HG03064 (cell line): Measurements from ENCODE around the gene PLEKHJ1.

Experiments
- ATAC-seq: cut with Tn5 transposase; IDR thresholded peaks from one replicate; pipeline ENCODE4 v1.9.1; 2021; ENCODE audit warnings: low read depth; ENCODE audit not compliant: unreplicated experiment

PLEKHJ1 gene

DNA sequence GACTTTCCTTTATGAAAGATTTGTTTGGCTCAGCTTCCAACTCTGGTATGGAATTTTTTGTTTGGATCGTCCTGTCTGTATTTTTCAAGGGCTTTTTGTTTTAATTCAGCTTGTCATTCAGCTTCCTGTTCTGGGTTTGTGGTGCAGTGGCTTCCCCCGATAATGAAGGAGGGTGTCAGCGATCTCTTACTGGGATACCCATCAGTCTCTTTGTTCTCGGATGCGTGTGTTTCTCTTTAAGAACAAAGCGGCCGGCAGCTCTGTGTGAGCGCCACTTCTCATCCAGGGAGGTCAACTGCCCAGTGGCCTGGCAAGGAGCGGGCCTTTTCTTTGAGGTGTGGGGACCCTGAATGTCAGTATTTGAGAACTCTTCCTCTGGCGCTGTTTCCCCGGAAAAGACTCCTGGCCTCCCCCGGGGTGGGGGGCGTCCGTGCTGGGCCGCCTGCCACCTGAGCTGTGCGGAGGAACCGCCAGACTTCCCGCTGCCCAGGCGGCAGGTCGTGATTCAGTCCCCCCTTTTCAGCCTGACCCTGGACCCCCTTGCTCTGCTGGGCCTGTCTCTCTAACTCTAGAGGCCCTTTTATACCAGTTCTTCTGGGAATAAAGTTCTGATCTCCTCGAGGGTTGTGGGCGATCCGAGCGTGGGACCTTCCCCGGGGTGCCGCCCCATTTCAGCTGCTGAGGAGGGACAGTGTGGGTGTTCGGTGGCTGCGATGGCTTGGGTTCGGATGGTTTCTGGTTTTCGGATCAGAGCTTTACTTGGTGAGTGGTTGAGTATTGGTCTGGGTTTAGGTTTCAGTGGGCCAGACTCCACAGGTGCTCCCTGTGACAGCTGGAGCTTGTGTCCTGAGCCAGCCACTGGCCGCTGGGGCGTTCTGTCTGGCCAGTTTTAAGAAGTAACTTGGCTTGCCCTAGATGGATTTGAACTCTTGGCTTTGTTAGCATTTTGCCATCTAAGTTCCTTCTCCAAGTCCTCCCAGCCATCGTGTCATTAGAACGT is 3.9 kb upstream of the PLEKHJ1 start:
- no peak for ATAC-seq

DNA sequence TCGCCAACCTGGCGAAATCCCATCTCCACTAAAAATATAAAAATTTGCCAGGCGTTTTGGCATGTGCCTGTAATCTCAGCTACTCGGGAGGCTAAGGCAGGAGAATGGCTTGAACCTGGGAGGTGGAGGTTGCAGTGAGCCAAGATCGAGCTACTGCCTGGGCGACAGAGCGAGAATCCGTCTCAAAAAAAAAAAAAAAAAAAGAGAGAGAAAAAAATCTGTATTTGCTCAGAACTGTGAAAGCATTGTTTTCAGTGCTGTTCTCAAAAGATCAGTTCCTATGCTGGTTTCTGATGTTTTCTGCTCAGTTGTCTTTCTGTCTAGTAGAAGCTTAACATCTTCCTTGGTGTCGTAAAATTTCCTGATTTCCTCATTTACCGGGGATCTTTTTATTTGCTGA is 3.0 kb upstream of the PLEKHJ1 start:
- no peak for ATAC-seq

- ATAC-seq, result no peak
Observed at GRCh38 chr19:2237869-2238153, 1.7 kb upstream of the PLEKHJ1 start.

- ATAC-seq, result no peak
Observed at GRCh38 chr19:2237051-2237868, 1.1 kb upstream of the PLEKHJ1 start.

DNA sequence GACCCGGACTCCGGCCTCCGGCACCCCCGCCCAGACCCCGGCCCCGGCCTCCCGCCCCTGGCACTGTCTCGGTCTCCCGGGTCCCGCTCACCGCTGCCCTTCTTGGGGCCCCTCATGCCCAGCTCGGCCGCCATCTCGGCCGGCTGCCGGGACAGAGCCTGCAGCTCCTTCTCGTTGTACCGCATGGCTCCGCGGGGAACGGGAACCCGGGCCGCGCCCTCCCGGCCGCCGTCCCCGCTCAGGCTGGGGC is 140 bp downstream of the PLEKHJ1 start:
- no peak for ATAC-seq

DNA sequence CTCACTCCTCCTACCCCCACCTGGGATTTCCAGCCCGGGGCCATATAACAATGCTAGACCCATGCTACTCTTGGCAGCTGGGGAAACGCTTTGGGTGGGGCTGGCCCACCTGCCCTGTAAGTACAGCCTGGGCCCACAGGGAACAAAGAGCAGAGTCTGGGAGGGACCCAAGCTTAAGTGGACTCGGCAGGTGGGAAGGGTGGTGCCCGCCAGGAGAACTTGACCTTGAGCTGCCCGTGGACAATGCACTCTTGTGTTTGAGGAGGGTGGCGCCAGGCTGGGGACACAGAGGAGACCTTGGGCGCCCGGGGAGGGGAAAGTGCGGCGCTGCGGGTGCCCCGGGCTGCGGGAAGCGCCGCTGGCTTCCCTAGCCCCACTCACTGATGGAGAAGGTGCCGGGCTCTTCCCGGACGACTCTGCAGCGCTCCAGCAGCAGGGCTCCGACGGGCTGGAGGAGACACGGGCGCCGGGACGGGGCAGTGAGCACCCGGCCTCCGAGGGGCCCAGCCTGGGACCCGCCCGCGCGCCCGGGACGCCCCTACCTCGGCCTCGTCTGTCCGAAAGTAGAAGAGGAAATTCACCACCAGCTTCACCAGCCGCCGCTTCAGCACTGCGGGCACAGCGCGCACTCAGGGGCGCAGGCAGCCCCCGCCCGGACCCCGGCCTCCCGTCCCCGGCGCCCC is 607 bp downstream of the PLEKHJ1 start:
- no peak for ATAC-seq

GRCh38 chr19:2234996-2235380 is 1.1 kb downstream of the PLEKHJ1 start:
- no peak for ATAC-seq

DNA sequence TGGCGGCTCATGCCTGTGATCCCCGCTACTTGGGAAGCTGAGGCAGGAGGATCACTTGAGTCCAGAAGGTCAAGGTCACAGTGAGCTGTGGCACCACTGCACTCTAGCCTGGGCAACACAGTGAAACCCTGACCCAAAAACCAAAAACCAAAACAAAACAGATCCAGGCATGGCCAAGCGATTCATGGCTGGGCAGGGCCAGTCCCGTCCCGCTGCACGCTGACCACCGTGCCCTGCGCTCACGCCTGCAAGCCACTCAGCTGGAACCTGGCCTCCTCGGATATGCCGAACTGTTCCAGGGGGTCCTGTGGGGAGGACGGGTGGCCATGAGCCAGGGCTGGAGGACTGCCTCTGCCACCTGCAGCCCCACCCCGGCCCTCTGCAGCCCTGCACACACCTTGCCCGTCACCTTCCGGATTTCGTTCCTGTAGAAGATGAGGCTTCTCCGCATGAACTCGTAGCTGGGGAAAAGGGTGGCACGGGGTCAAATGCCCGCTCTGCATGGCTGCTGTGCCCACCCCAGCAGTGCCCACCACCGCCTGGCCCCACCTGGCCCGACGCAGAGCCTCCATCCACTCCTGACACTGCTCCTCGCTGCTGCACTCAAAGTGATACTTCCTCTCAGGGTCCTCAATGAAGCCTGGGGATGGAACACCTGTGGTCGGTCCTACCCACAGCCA is 2.4 kb downstream of the PLEKHJ1 start:
- no peak for ATAC-seq

DNA sequence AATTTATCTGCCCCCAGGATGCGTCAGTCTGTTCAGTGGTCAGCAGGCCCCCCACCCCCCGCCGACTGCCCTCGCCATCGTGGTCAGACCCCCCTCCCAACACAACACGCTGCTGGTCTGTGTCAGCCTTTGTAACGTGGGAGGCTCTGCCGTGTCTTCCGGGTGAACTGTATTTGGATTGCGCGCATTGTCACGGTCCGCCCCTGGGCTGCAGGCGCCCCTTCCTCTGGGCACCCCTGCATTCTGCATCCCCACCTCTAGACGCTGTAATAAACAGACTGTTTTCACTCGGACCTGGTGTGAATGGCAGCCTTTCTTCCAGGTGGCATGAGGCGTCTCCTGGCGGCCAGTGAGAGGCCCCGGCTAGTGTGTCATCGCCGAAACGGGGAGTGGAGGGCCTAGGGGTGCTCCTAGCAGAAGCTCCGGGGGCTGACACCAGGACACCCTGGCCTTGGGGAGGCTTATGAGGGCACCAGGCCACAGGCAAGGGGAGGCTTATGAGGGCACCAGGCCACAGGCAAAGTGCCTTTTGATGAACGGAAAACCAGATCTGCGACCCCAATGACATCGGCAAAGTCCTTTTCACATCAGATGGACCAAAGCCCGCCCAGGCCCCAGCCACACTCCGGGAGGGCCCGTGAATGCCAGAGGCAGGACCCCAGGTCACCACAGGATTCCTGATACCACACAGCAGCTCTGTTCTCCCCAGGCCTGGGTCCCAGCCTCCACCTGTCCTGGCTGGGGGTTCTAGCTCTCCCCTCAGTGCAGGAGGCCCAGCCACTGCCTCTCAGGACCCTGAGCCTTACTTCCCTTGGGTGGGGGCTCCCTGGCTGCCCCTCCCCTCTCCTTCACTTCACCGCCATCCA is 3.6 kb downstream of the PLEKHJ1 start:
- ATAC-seq, result no peak

DNA sequence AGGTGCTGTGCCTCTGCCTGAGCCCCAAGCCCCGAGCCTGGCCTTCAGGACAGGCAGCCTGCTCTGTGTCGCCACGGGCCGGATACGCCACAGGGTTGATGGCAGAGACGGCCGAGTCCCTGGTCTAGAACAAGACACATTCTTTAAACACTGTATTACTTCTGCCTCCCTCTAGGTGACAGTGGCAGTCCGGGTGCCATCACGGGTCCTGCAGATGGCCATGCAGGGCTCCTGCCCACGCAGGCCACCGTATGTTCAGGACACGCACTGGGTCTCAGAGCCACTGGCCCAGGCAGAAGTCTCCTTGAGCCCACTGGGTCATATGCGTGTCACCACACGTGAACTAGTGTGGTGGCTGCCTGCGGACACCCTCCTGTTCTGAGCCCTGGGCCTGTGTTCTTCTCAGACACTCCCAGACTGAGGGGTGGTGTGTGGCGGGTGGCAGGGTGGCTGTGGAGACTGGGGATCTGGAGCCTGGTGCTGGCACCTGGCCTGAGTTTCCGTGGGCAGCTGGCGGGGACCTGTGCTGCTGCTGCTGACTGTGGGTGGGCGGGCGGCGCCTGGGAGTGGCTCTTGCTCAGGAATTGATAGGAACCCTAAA is 4.4 kb downstream of the PLEKHJ1 start:
- ATAC-seq, result no peak

DNA sequence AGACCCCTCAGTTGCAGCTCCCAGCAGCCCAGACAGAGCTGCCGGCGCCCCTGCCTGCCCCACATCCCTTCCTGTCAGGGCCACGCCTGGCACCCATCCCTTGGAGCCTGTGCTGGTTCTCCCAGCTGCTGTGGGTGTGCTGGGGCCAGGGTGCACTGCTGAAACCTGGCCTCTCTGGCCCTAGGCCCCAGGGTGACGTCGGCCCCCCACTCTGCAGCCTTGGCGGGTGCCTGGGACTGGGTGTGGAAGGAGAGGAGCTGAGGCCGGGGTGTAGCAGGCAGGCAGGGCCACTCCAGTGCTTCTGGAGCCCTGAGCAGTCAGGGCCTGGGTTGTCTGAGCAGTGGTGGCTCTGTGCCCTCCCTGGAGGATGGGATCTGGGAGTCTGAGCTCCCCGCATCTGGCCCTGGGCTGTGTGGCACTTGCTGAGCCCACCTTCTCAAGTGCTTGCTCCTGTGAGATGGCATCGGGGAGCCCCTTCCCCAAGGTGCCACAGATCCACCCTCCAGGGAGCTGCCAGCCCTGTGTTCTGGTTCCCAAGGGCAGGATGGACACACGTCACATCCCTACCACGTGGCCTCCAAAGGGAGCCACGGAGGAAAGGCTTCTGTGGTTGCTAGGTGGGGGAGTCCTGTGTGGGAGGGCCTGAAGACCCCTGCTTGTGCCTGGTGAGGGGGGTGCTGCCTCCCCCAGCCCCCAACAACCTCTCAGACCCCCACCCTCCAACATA is 5.2 kb downstream of the PLEKHJ1 start:
- ATAC-seq, result no peak

DNA sequence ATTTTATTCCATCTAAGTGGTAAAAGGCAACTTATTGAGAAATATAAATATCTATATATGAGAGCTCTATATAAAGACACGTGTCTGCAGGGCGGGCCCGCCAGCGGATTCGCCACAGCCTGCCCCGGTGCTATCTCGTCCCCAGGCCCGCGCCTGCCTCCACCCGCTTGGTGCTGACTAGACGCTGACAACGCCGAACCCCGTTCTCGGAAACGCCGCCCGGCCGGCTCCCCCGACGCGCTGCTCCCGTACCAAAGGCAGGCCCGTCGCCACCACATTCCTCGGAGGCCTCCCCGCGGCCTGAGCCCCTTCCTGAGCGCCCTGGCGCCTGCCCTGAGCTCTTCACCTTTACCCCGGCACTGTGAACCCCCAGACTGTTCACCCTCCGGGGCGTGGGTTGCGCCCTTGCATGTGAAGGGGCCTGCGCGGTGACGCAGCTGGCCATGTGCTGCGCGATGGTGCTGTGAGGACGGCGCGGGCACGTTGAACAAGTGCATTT is 6.0 kb downstream of the PLEKHJ1 start:
- ATAC-seq, result no peak

GRCh38 chr19:2229103-2230032 is 6.8 kb downstream of the PLEKHJ1 start:
- ATAC-seq, result no peak

DNA sequence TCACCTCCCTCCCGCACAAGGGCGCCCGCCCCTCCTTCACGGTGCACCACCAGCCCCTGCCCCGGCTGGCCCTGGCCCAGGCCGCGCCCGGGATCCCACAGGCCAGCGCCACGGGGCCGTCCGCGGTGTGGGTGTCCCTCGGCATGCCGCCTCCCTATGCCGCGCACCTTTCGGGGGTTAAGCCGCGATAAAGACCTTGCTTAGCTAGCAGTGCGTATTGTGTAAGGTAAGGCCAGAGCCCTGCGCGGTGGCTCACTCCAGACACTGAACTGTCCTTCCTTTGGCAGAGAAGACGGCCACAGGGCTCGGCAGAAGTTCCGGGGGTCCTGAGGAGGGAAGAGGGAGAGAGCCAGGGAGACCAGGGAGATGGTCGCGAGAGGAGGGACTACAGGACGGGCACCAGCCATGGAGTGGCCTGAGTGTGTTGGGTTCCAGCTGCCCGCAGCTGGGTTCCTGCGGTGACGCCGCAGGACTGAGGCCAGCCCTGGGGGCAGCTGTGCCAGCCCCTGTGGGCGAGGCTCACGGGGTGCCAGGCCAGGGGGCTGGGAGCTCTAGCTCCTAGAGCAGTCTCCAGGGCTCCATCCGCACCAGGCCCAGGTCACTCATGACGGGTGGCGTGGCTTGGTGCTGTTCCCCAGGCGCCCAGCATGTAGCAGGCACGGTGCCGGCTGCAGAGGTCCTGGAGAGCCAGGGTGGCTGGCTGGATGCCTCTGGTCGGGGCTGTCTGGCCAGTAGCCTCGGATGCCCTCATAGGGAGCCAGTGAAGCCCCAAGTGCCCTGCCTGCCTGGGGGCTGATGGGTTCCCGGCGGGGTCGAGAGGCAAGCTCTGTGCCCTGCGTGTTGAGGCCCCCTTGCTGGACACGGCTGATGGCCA is 7.7 kb downstream of the PLEKHJ1 start:
- no peak for ATAC-seq

DNA sequence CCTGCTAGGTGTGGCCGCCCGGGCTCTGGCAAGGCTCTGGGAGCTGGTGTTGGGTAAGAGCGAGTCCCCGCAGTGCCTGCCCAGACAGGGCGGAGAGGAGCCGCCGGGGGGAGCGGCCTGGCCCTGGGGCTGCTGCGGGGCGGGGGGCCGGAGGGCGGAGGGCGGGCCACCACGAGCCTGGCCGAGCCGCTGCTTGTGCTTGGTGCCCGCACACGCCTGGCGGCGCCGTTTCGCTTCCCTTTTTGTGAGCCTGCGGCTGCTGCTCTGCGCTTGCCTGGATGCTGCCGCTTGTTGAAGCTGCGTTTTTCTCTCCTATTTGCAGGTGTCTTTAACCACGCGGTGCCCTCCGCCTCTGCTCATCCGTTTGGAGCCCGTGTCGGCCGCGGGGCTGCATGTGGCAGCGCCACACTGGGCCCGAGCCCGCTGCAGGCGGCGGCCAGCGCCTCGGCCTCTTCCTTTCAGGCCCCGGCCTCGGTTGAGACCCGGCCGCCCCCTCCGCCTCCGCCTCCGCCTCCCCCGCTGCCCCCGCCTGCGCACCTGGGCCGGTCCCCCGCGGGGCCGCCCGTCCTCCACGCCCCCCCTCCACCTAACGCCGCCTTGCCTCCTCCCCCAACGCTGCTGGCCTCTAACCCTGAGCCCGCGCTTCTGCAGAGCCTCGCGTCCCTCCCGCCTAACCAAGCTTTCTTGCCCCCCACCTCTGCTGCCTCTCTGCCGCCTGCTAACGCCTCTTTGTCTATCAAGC is 8.5 kb downstream of the PLEKHJ1 start:
- ATAC-seq, result no peak

DNA sequence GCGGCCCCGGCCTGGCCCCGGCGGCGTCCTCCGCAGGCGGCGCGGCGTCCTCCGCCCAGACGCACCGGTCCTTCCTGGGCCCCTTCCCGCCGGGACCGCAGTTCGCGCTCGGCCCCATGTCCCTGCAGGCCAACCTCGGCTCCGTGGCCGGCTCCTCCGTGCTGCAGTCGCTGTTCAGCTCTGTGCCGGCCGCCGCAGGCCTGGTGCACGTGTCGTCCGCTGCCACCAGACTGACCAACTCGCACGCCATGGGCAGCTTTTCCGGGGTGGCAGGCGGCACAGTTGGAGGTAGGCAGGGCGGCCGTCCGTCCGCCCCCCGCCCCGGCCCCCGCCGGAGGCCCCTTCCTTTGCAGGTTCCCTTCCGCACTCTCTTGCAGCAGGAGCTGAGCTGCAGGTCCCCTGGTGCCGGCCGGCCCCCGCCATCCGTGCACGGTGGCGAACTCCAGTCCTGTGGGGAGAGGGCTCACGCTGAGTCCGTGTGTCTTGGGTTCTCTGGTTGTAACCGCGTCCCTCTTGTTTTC is 9.2 kb downstream of the PLEKHJ1 start:
- no peak for ATAC-seq
